Naive thymus-derived CD4-positive, alpha-beta T cell (primary cell): ENCODE measurements around the gene BIRC3. TPM values are rescaled to one million over a fixed set of nuclear protein-coding genes. Genes with fewer than 3 reads are reported as not detected.
A peak's percentile ranks its signal among the peaks of the same experiment; 100 is the strongest.

ENCODE experiments used
- ATAC-seq: fragments of 150-1000 bp; cut with Tn5 transposase; 2 replicates; pipeline ENCODE4 v1.10.0; 2021; ENCODE audit warnings: mild to moderate bottlenecking, moderate library complexity
- CTCF ChIA-PET: fragments of 350-600 bp; sonication (Branson Sonifier 250); formaldehyde crosslinking; loops from one replicate; lab custom pipeline; 2021; ENCODE audit warnings: antibody characterized with exemption; lab: Charles Lee
- POLR2A ChIA-PET: fragments of 350-600 bp; sonication (Branson Sonifier 250); formaldehyde crosslinking; loops from one replicate; lab custom pipeline; 2021; ENCODE audit warnings: antibody characterized with exemption, inconsistent platforms; lab: Charles Lee
- DNase-seq, 9 donors: peaks; one replicate each; pipeline versions ENCODE4 v3.0.0 to v3.0.0-alpha.2; 2020 to 2022; ENCODE audit warnings: mixed read lengths in 1 of 9
- H3K27ac ChIP-seq: one replicate; pipeline ENCODE4 v1.7.0; 2013; ENCODE audit warnings: mild to moderate bottlenecking, low read depth, low read length, moderate library complexity
- H3K27me3 ChIP-seq, 2 donors: one replicate each; pipeline ENCODE4 v1.7.0; 2013; ENCODE audit warnings: low read length in 2 of 2, mild to moderate bottlenecking in 2 of 2, moderate library complexity in 2 of 2; ENCODE audit not compliant: control insufficient read depth in 2 of 2, insufficient read depth in 2 of 2
- H3K36me3 ChIP-seq, 3 experiments: 1 replicate in 2 of 3; 2 replicates in 1 of 3; pipeline ENCODE4 v1.7.0; 2013; ENCODE audit warnings: low read length in 3 of 3, mild to moderate bottlenecking in 3 of 3, moderate library complexity in 1 of 3; ENCODE audit not compliant: insufficient read depth in 3 of 3, control insufficient read depth in 2 of 3
- H3K4me1 ChIP-seq, 2 donors: one replicate each; pipeline ENCODE4 v1.7.0; 2013; ENCODE audit warnings: low read length in 2 of 2, mild to moderate bottlenecking in 2 of 2, moderate library complexity in 1 of 2; ENCODE audit not compliant: control insufficient read depth in 2 of 2, insufficient read depth in 2 of 2
- H3K4me3 ChIP-seq: 2 replicates; pipeline ENCODE4 v1.7.0; 2013; ENCODE audit warnings: mild to moderate bottlenecking, low read length
- H3K9me3 ChIP-seq, 3 experiments: 1 replicate in 2 of 3; 2 replicates in 1 of 3; pipeline ENCODE4 v1.7.0; 2013; ENCODE audit warnings: low read length in 3 of 3; ENCODE audit not compliant: control insufficient read depth in 2 of 3
- H3K27ac Mint-ChIP-seq, 9 donors: one replicate each; pipeline ENCODE4 v1.8.0; 2020 to 2022; ENCODE audit warnings: mixed read lengths in 9 of 9, mild to moderate bottlenecking in 8 of 9, moderate library complexity in 5 of 9, inconsistent platforms in 2 of 9
- H3K27me3 Mint-ChIP-seq, 5 donors: one replicate each; pipeline ENCODE4 v1.8.0; 2021 to 2022; ENCODE audit warnings: mixed read lengths in 5 of 5, mild to moderate bottlenecking in 1 of 5
- H3K36me3 Mint-ChIP-seq, 5 donors: one replicate each; pipeline ENCODE4 v1.8.0; 2020 to 2022; ENCODE audit warnings: mixed read lengths in 5 of 5, mild to moderate bottlenecking in 3 of 5, inconsistent platforms in 1 of 5
- H3K4me1 Mint-ChIP-seq, 7 donors: one replicate each; pipeline ENCODE4 v1.8.0; 2020 to 2022; ENCODE audit warnings: mixed read lengths in 7 of 7, mild to moderate bottlenecking in 3 of 7, inconsistent platforms in 1 of 7
- H3K4me3 Mint-ChIP-seq, 10 donors: one replicate each; pipeline ENCODE4 v1.8.0; 2020 to 2022; ENCODE audit warnings: mild to moderate bottlenecking in 10 of 10, mixed read lengths in 10 of 10, moderate library complexity in 6 of 10, inconsistent platforms in 2 of 10
- H3K9me3 Mint-ChIP-seq, 11 donors: one replicate each; pipeline ENCODE4 v1.8.0; 2020 to 2022; ENCODE audit warnings: mixed read lengths in 11 of 11, mild to moderate bottlenecking in 4 of 11, inconsistent platforms in 1 of 11, moderate library complexity in 1 of 11
- intact Hi-C, 2 donors: fragments of 100-400 bp; cut with micrococcal nuclease; formaldehyde crosslinking; loops; one replicate each; pipeline ENCODE4 v1.15.1; 2023
- polyA plus RNA-seq, 2 donors: library from polyadenylated mRNA; unstranded; fragments of 300-500 nt; fragmentation: Illumina TruSeq; gene quantifications; one replicate each; pipeline ENCODE4 v1.2.3, GENCODE V29; 2021
- total RNA-seq, 6 experiments: library from RNA in 5 of 6; stranded (reverse) in 5 of 6; gene quantifications; 1 replicate in 5 of 6; 2 replicates in 1 of 6; pipeline ENCODE4 v1.2.3 and lab custom pipeline; 2021 to 2026

BIRC3 gene
- total and polyA plus RNA-seq, 7 experiments from 2014 or later: 18.8 to 160 (median 68.1) TPM

GRCh38 chr11:102386136-102386734 lies 69.0 kb downstream of the BIRC3 start:
- DNase-seq (peak in 1 of 9 donors; percentile 25), ATAC-seq (peak; percentile 36)
- Mint-ChIP-seq H3K27me3 (no peaks in the 10 kb centered on the region), H3K36me3 (peaks cover 6 to 55% (median 44%) of the 10 kb centered on the region in 5 donors), H3K4me3 (peak overlapping the region in 1 of 10 donors; percentile 6), H3K4me1 (peaks cover 15 to 60% (median 48%) of the 10 kb centered on the region in 7 donors), H3K9me3 (peaks cover 0 to 4% (median 0%) of the 10 kb centered on the region in 11 donors), H3K27ac (peak overlapping the region in 7 of 9 donors; percentile 1 to 77 (median 40))
- Histone ChIP-seq H3K27ac (no peak overlapping the region), H3K4me3 (no peak overlapping the region), H3K4me1 (peaks cover 0 to 15% of the 10 kb centered on the region in 2 donors), H3K27me3 (no peaks in the 10 kb centered on the region), H3K36me3 (peaks cover 0 to 28% (median 5%) of the 10 kb centered on the region in 3 experiments), H3K9me3 (no peaks in the 10 kb centered on the region)
- POLR2A ChIA-PET: no interaction called here
- intact Hi-C loops: loop anchor here in 1 of 2 donors (1.0 kb wide), 1 partner anchor 8 kb away; no protein-coding TSS in a partner anchor
- CTCF ChIA-PET: interaction anchor here (1.4 kb wide), 1 partner anchor 18 kb away, joined by 3 read pairs; no protein-coding TSS in a partner anchor

DNA sequence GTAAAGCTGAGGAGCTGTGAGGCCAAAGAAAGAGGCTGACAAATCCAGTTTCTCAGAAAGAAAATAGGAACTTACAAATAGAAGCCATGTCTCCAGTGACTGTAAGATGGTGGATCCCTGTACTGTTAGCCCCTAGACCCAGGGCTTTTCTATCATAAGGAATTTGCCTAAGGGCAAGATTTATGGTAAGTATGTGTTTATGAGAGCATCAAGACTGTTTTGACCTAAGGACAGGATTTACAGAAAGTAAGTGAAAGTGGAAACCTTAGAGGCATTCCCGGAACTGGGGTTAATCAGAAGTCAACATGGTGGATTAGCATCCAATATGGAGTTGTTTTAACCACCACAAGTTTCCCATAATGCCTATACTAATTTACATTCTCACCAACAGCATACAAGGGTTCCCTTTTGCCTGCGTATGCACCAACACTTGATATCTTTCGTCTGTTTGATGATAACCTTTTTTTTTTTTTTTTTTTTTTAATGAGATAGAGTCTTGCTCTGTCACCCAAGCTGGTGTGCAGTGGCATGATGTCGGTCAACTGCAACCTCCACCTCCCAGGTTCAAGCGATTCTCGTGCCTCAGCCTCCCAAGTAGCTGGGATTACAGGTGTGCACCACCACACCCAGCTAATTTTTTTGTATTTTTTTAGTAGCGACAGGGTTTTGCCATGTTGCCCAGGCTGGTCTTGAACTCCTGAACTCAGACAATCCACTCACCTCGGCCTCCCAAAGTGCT lies 69.9 kb downstream of the BIRC3 start:
- ChIA-PET POLR2A (interaction anchor here (0.6 kb wide), 1 partner anchor 99 kb away, joined by 3 read pairs; no protein-coding TSS in a partner anchor), CTCF (no interaction called here)
- peaks cover 18 to 60% (median 50%) of the 10 kb centered on the region in 7 donors for H3K4me1 Mint-ChIP-seq
- Histone ChIP-seq H3K4me1 (peaks cover 0 to 15% of the 10 kb centered on the region in 2 donors), H3K27me3 (no peaks in the 10 kb centered on the region), H3K36me3 (peaks cover 0 to 19% (median 5%) of the 10 kb centered on the region in 3 experiments), H3K4me3 (no peak overlapping the region), H3K9me3 (no peaks in the 10 kb centered on the region), H3K27ac (no peak overlapping the region)
- intact Hi-C loops: no loop called here
- peak overlapping the region in 8 of 9 donors; percentile 1 to 77 (median 40) for H3K27ac Mint-ChIP-seq
- DNase-seq (no peak), ATAC-seq (no peak)
- H3K36me3 Mint-ChIP-seq: peaks cover 6 to 52% (median 40%) of the 10 kb centered on the region in 5 donors
- no peak overlapping the region for H3K4me3 Mint-ChIP-seq
- peaks cover 0 to 4% (median 0%) of the 10 kb centered on the region in 11 donors for H3K9me3 Mint-ChIP-seq
- H3K27me3 Mint-ChIP-seq: no peaks in the 10 kb centered on the region

Other genes with a start within 250 kb of the BIRC3 start
- under 1 TPM in 1 of 5 experiments, not detected in 4; 0.15 TPM for gene YAP1, start 207.0 kb upstream of the BIRC3 start, total RNA-seq
- gene YAP1, start 207.0 kb upstream of the BIRC3 start, polyA plus RNA-seq: not detected
- gene BIRC2, start 29.7 kb downstream of the BIRC3 start, total RNA-seq: 100 to 1,000 TPM in 1 of 5 experiments, 10 to 100 TPM in 4; 37.5 to 103 (median 72.0) TPM
- gene BIRC2, start 29.7 kb downstream of the BIRC3 start, polyA plus RNA-seq: 10 to 100 TPM; 35.2 to 42.8 TPM
- gene TMEM123, start 135.3 kb downstream of the BIRC3 start, total RNA-seq: 100 to 1,000 TPM; 270 to 495 (median 437) TPM
- 100 to 1,000 TPM; 811 to 922 TPM for gene TMEM123, start 135.3 kb downstream of the BIRC3 start, polyA plus RNA-seq
- gene MMP7, start 213.3 kb downstream of the BIRC3 start, total RNA-seq: not detected
- not detected for gene MMP7, start 213.3 kb downstream of the BIRC3 start, polyA plus RNA-seq